ENCODE measurements around the gene LRFN2. TPM values are rescaled to one million over a fixed set of nuclear protein-coding genes. Genes with fewer than 3 reads are reported as not detected.
A peak's percentile ranks its signal among the peaks of the same experiment; 100 is the strongest.

LRFN2 gene
- total RNA-seq, 8 experiments from 2014 or later: 0.10 to 5.1 (median 4.2) TPM; not detected in 1

DNA sequence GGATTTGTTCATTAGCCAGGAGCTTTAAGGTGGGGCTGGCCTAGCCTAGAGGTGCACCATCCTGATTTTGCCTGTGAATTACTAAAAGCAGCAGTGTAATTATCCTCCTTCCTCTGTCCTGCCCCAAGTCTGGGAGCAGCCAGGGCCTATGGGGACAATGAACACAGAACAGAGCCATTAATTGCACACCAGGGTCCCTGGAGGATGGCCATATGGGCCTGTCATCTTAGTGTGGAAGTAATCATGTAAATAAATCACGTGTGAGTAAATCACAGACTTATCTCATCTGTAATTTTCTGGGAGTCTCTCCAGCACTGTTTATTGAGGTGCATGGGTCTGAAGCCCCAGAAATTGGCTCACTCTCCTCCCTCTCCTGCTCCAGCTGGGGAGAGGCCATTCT lies 176.3 kb downstream of the LRFN2 start:
- Histone ChIP-seq H3K4me1 (replicated peaks in 1 of 2) (peaks cover 52 to 61% of the 10 kb centered on the region in 2 donors), H3K27ac (no peak overlapping the region), H3K4me3 (no peak overlapping the region)
- in situ Hi-C loops (cut with MboI; ENCODE audit: low pct_unique_long_range_greater_than_20kb in 2 of 9, low sequenced_read_pairs in 9 of 9, unreplicated experiment in 9 of 9): no loop called here
- ATAC-seq (replicated peaks in 6 of 8): peak in 5 of 8 experiments; percentile 23 to 41 (median 27)
- 17% methylated on average over 1 of the region's 1 CpG; no CpG with 5 or more reads in 9 of the 10 experiments for WGBS, 10 experiments

DNA sequence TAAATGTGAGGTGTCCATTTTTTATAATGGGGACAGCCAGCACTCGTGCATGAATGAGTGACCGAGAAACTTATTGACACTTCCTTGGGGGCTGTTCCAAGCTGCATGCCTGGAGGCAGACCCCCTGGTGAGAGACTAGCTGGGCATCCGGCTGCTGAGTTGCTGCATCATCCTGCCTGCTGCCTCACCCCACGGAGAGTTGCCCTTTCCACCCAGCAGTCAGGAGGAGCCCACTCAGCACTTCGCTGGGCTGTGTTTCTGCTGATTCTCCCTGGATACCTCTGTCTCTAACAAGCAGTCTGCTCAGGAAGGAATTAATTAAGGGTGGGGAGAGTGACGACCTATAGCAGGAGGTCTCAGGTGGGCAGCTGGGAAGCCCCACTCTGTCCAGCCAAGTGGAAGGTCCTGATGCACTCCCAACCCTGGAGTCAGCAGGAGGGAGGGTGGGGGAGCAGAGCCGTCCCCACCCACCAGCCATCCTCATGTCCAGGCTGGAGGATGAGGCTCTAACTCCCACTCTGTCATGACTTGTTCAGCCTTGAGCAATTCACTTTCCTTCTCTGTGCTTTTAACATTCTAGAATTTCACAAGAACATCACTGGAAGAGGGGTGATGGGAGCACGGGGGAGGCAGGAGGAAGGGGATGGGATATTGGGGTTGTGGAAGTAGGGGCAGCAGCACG lies 177.3 kb downstream of the LRFN2 start:
- H3K4me1 ChIP-seq (replicated peaks in 1 of 2): peaks cover 50 to 59% of the 10 kb centered on the region in 2 donors
- 0 to 84% (median 40%) methylated on average over 1 to 5 of the region's 9 CpGs; no CpG with 5 or more reads in 6 of the 10 experiments for WGBS, 10 experiments
- H3K4me3 ChIP-seq: no peak overlapping the region
- in situ Hi-C loops (cut with MboI; ENCODE audit: low pct_unique_long_range_greater_than_20kb in 2 of 9, low sequenced_read_pairs in 9 of 9, unreplicated experiment in 9 of 9): no loop called here
- peak in 6 of 8 experiments; percentile 0 to 35 (median 18) for ATAC-seq (replicated peaks in 6 of 8)
- no peak overlapping the region for H3K27ac ChIP-seq

- Histone ChIP-seq H3K4me1 (replicated peaks in 1 of 2) (peaks cover 41 to 52% of the 10 kb centered on the region in 2 donors), H3K27ac (no peak overlapping the region), H3K4me3 (no peak overlapping the region)
- 11 to 100% (median 86%) methylated on average over 1 to 4 of the region's 4 CpGs; no CpG with 5 or more reads in 1 of the 10 experiments for WGBS, 10 experiments
- ATAC-seq (replicated peaks in 6 of 8): peak in 1 of 8 experiments; percentile 31
- in situ Hi-C loops (cut with MboI; ENCODE audit: low pct_unique_long_range_greater_than_20kb in 2 of 9, low sequenced_read_pairs in 9 of 9, unreplicated experiment in 9 of 9): no loop called here
These were observed 178.2 kb downstream of the LRFN2 start for GRCh38 chr6:40408786-40409542.

DNA sequence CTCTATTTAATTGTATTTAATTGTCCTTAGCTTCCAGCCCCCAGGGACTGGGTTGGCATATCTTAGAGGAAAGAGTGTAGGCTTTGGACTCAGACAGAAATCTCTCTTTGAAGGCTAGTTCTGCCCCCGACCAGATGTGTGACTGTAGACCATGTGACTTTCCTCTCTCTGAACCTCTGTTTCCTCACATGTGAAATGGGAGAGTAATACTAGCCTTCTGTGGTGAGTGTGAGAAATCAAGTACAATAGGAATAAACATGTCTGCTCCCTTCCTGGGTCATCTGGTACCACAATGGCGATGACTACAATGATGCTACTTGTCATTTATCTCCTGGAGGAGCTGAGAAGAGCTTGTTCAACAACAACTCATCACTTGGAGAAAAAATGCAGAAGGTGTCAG lies 179.9 kb downstream of the LRFN2 start:
- H3K4me1 ChIP-seq (replicated peaks in 1 of 2): peaks cover 23 to 34% of the 10 kb centered on the region in 2 donors
- in situ Hi-C loops (cut with MboI; ENCODE audit: low pct_unique_long_range_greater_than_20kb in 2 of 9, low sequenced_read_pairs in 9 of 9, unreplicated experiment in 9 of 9): no loop called here
- 0 to 100% (median 68%) methylated on average over 1 to 2 of the region's 2 CpGs; no CpG with 5 or more reads in 4 of the 10 experiments for WGBS, 10 experiments
- no peak overlapping the region for H3K4me3 ChIP-seq
- H3K27ac ChIP-seq: no peak overlapping the region
- ATAC-seq (replicated peaks in 6 of 8): no peak

DNA sequence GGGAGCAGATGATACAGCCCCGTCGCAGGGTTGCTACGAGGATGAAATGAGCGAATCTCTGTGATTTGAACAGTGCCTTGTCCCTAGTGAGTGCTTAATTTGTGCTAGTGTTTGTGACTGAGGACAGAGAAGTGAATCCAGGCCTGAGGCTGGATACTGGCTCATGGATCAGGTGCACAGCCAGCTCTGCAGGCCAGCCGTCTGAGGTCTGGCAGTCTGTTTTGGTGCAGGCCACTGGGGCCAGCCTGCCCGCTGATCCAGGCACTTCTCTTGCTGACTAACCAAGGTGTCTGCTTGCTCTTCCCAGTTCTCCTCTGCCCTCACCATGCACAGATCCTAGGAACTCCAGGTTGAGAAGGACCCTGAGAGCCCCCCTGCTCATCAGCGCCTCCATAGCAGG lies 181.0 kb downstream of the LRFN2 start:
- WGBS, 10 experiments: 83 to 100% (median 90%) methylated on average over 1 to 6 of the region's 7 CpGs; no CpG with 5 or more reads in 5 of the 10 experiments
- ATAC-seq (replicated peaks in 6 of 8): no peak
- in situ Hi-C loops (cut with MboI; ENCODE audit: low pct_unique_long_range_greater_than_20kb in 2 of 9, low sequenced_read_pairs in 9 of 9, unreplicated experiment in 9 of 9): no loop called here
- no peak overlapping the region for H3K27ac ChIP-seq
- H3K4me1 ChIP-seq (replicated peaks in 1 of 2): peaks cover 16 to 24% of the 10 kb centered on the region in 2 donors
- no peak overlapping the region for H3K4me3 ChIP-seq

- Histone ChIP-seq H3K27ac (no peak overlapping the region), H3K4me3 (no peak overlapping the region), H3K4me1 (replicated peaks in 1 of 2) (peaks cover 12 to 31% of the 10 kb centered on the region in 2 donors)
- no peak for ATAC-seq (replicated peaks in 6 of 8)
- in situ Hi-C loops (cut with MboI; ENCODE audit: low pct_unique_long_range_greater_than_20kb in 2 of 9, low sequenced_read_pairs in 9 of 9, unreplicated experiment in 9 of 9): no loop called here
These were observed 186.4 kb downstream of the LRFN2 start for GRCh38 chr6:40400738-40401137.

- Histone ChIP-seq H3K4me1 (replicated peaks in 1 of 2) (peaks cover 12 to 31% of the 10 kb centered on the region in 2 donors), H3K4me3 (no peak overlapping the region), H3K27ac (no peak overlapping the region)
- WGBS, 10 experiments: 17 to 100% (median 46%) methylated on average over 1 to 3 of the region's 4 CpGs; no CpG with 5 or more reads in 4 of the 10 experiments
- ATAC-seq (replicated peaks in 6 of 8): peak in 5 of 8 experiments; percentile 62 to 94 (median 83)
- in situ Hi-C loops (cut with MboI; ENCODE audit: low pct_unique_long_range_greater_than_20kb in 2 of 9, low sequenced_read_pairs in 9 of 9, unreplicated experiment in 9 of 9): no loop called here
These were observed 187.2 kb downstream of the LRFN2 start for GRCh38 chr6:40399888-40400457.

DNA sequence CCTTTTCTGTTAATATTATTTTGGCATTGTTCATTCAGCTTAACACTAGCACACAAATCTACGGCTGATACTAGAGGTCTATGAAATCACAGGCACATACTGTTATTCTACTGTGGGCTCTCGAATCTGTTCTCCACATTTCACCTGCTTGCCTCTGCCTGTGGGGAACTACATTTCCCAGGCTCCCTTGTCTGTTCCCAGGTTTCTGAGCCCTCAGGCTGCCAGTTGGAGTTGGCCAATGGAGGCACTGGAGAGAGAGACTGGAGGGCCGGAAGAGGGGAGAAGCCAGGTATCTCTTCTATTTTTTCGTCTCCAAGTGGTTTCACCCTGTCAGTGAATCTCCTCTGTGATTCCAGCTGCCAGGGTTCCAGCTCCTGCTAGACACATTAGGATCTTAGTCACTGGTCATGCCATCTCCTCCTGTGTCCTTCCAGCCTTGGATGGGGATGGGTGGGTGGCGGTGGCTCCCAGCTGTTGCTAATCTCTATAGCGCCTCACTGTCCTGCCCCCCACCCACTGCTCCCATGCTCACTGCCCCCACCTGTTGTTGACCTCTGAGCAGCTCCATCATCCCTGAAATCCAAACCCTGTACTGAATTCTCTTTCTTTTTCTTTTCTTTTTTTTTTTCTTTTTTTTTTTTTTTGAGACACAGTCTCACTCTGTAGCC lies 188.2 kb downstream of the LRFN2 start:
- in situ Hi-C loops (cut with MboI; ENCODE audit: low pct_unique_long_range_greater_than_20kb in 2 of 9, low sequenced_read_pairs in 9 of 9, unreplicated experiment in 9 of 9): no loop called here
- H3K4me3 ChIP-seq: no peak overlapping the region
- H3K27ac ChIP-seq: peak overlapping the region in 1 of 2 donors; percentile 40
- ATAC-seq (replicated peaks in 6 of 8): peak in 5 of 8 experiments; percentile 27 to 70 (median 43)
- WGBS, 10 experiments: 31 to 100% (median 70%) methylated on average over 1 to 4 of the region's 6 CpGs; no CpG with 5 or more reads in 4 of the 10 experiments
- H3K4me1 ChIP-seq (replicated peaks in 1 of 2): peaks cover 9 to 31% of the 10 kb centered on the region in 2 donors

GRCh38 chr6:40398034-40398691 lies 189.0 kb downstream of the LRFN2 start:
- peak in 5 of 8 experiments; percentile 36 to 60 (median 47) for ATAC-seq (replicated peaks in 6 of 8)
- Histone ChIP-seq H3K4me3 (no peak overlapping the region), H3K27ac (peak overlapping the region in 1 of 2 donors; percentile 38), H3K4me1 (replicated peaks in 1 of 2) (peaks cover 9 to 31% of the 10 kb centered on the region in 2 donors)
- in situ Hi-C loops (cut with MboI; ENCODE audit: low pct_unique_long_range_greater_than_20kb in 2 of 9, low sequenced_read_pairs in 9 of 9, unreplicated experiment in 9 of 9): no loop called here
- 0 to 75% (median 31%) methylated on average over 1 to 8 of the region's 11 CpGs; no CpG with 5 or more reads in 2 of the 10 experiments for WGBS, 10 experiments

- in situ Hi-C loops (cut with MboI; ENCODE audit: low pct_unique_long_range_greater_than_20kb in 2 of 9, low sequenced_read_pairs in 9 of 9, unreplicated experiment in 9 of 9): no loop called here
- H3K4me1 ChIP-seq (replicated peaks in 1 of 2): peaks cover 9 to 31% of the 10 kb centered on the region in 2 donors
- H3K4me3 ChIP-seq: no peak overlapping the region
- H3K27ac ChIP-seq: peak overlapping the region in 1 of 2 donors; percentile 19
- ATAC-seq (replicated peaks in 6 of 8): no peak
- 17 to 100% (median 73%) methylated on average over 1 to 3 of the region's 6 CpGs; no CpG with 5 or more reads in 3 of the 10 experiments for WGBS, 10 experiments
These were observed 189.7 kb downstream of the LRFN2 start for GRCh38 chr6:40397287-40398033.

DNA sequence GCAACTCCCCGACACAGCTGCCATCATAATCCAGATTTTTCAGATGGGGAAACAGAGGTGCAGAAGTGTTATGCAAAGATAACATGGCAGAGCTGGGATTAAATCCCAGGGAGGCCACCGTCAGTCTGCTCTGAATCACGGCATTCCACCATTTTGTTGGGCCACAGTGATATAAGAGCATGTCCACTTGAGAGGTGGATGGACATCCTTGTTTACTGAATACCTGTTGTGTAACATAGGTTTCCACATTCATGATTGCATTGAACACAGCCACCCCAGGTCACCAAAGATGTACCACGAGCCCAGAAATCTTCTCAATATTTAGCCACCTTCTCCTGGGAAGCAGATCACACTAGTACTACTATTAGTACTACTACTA lies 191.5 kb downstream of the LRFN2 start:
- ATAC-seq (replicated peaks in 6 of 8): no peak
- Histone ChIP-seq H3K4me1 (replicated peaks in 1 of 2) (peaks cover 12 to 45% of the 10 kb centered on the region in 2 donors), H3K4me3 (no peak overlapping the region), H3K27ac (no peak overlapping the region)
- WGBS, 10 experiments: 67 to 100% (median 95%) methylated on average over 1 to 3 of the region's 4 CpGs; no CpG with 5 or more reads in 3 of the 10 experiments
- in situ Hi-C loops (cut with MboI; ENCODE audit: low pct_unique_long_range_greater_than_20kb in 2 of 9, low sequenced_read_pairs in 9 of 9, unreplicated experiment in 9 of 9): no loop called here
